C4-2B (cell line): ENCODE measurements around the gene CENPP.
A peak's percentile ranks its signal among the peaks of the same experiment; 100 is the strongest.

ENCODE experiments used
- H3K27ac ChIP-seq: fragments of 450-650 bp; 2 replicates; pipeline ENCODE4 v1.5.1; 2017
- ZFX ChIP-seq: fragments of 450-650 bp; IDR thresholded peaks from 2 replicates; pipeline ENCODE4 v1.6.1; 2017
- TF ChIP-seq, protein P1 (sequence below): fragments of 450-650 bp; conservative IDR thresholded peaks from 2 replicates; pipeline ENCODE4 v1.5.1; 2017; ENCODE audit warnings: mild to moderate bottlenecking

The CENPP gene

DNA sequence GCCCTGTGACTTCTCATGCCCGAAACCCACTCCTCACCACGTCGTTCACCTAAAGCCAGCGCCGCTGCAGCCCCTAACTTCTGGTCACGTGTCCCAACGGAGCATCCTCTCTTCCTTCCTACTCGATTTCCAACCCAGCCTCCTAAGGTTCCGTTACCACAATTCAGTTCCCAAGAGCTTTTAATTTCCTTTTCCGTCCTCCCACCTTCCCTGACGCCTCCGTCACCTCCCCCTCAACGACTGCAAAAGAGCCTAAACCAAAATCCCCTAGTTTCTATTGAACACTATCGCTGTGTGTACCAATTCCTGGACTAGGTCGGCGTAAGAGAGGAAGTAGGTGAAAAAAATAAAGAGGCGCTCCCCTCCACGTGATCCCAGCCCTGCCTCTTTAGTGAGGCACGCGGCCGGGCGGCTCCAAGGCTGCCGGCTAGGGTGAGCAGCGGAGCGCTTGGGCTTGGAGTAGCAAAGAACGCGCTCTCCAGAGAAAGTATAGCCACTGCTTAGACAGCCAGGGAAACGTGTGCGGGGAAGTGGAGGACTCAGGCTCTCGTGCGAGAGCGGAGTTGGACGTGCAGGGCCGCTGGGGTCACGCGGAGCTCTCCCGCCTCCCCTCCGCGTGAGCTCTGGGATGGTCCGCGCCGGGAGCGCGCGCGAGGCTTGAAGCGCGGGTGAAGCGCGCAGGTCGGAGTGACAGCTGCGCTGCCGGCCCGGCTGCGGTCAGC, at the start of gene CENPP, which contains the start of gene NOL8:
TSS of gene CENPP (plus strand) at position 685 of the 722 bp plus-strand sequence.
TSS of gene NOL8 (minus strand) at position 82 of the 722 bp plus-strand sequence. CDS start 1,189 bp downstream, outside the sequence.
- TF ChIP-seq, protein P1, sequence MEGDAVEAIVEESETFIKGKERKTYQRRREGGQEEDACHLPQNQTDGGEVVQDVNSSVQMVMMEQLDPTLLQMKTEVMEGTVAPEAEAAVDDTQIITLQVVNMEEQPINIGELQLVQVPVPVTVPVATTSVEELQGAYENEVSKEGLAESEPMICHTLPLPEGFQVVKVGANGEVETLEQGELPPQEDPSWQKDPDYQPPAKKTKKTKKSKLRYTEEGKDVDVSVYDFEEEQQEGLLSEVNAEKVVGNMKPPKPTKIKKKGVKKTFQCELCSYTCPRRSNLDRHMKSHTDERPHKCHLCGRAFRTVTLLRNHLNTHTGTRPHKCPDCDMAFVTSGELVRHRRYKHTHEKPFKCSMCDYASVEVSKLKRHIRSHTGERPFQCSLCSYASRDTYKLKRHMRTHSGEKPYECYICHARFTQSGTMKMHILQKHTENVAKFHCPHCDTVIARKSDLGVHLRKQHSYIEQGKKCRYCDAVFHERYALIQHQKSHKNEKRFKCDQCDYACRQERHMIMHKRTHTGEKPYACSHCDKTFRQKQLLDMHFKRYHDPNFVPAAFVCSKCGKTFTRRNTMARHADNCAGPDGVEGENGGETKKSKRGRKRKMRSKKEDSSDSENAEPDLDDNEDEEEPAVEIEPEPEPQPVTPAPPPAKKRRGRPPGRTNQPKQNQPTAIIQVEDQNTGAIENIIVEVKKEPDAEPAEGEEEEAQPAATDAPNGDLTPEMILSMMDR: no peak
- TF ChIP-seq ZFX: no peak
- H3K27ac ChIP-seq: peak within 1 kb of the TSS; percentile 97

DNA sequence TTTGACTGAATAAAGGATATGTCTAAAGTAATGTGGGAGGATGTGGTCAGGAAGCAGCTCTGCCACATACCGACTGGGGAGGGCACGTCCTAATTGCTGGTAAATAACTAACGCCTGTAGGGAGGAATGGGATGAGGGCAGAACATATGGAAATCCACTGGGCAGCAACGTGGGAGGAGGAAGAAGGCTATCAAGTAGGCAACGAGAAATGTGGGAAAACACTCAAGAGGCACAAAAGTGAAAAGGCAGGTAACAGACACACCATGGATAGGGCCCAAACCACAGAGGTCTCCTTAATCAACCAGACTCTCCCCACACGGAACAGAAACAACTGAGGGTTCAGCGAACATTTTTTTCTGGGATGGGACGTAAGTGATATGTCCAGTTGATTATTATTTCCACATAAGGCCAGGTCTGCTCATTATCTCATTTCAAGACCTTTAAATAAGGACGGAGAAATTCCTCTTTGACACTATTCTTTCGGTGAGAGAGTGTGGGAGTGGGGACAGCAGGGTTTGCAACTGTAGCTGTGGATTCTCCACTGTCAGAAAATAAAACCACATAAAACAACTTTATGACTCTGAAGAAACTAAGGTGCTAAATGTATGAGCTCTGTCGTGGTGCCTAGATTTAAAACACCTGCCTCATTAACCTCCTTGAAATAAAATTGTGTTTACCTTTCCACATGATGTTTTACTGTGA, 49.3 kb upstream of the CENPP start:
- TF ChIP-seq, protein P1: no peak
- TF ChIP-seq ZFX: no peak
- no peak overlapping the region for H3K27ac ChIP-seq

- no peak overlapping the region for H3K27ac ChIP-seq
- TF ChIP-seq, protein P1: no peak
- TF ChIP-seq ZFX: no peak
Measured at GRCh38 chr9:92278110-92278509, 47.6 kb upstream of the CENPP start.

DNA sequence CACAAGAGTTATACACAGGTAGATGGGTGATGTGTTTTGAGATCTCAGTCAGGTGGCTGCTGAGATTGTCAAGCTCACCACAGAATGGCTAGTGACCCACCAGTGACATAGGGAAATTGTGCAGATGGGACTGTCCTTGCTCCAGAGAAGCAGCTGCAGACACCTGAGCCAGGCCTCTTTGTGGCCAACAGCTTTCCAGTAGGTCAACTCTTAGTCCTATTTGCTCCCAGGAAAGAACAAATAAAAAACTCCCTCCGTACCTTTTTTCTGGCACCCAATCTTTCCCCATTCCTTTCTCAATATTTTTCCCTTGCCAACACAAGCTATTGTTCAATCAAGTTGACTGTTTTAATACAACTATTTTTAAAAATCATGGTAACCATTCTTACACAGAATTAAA, 46.5 kb upstream of the CENPP start:
- no peak overlapping the region for H3K27ac ChIP-seq
- TF ChIP-seq ZFX: no peak
- TF ChIP-seq, protein P1: no peak

DNA sequence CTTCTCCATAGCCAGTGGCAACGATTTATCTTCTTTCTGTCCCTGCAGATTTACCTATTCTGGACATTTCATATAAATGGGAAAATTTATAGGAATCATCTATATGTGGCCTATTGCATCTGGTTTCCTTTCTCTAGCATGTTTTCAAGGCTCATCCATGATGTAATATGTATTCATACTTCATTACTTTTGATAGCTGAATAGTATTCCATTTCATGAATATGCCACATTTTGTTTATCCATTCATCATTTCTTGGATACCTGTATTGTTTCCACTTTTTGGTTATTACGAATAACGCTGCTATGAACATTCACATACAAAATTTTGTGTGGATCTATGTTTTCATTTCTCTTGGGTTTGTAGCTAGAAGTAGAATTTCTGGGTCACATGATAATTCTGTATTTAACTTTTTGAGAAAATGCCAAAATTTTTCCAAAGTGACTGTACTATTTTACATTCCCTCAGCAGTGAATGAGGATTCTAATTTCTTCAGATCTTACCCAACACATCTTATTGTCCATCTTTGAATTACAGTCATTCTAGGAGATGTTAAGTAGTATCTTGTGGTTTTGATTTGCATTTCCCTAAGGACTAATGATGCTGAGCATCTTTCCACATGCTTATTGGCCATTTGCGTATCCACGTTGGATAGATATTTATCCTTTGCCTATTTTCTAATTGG, 35.9 kb upstream of the CENPP start:
- H3K27ac ChIP-seq: no peak overlapping the region
- TF ChIP-seq, protein P1: no peak
- TF ChIP-seq ZFX: no peak

GRCh38 chr9:92290785-92291429, 34.8 kb upstream of the CENPP start:
- no peak overlapping the region for H3K27ac ChIP-seq
- TF ChIP-seq, protein P1: no peak
- TF ChIP-seq ZFX: no peak
